Measurements from ENCODE around the gene TGFBR3L. TPM values are rescaled to one million over a fixed set of nuclear protein-coding genes. Genes with fewer than 3 reads are reported as not detected.

The TGFBR3L gene
- total RNA-seq, 1 donor from 2014 or later, result 8.2 TPM

Other genes starting within 250 kb of the TGFBR3L start
- 0.99 TPM for gene RETN, start 245.8 kb upstream of the TGFBR3L start, total RNA-seq
- 0.60 TPM for gene MCEMP1, start 237.7 kb upstream of the TGFBR3L start, total RNA-seq
- 116 TPM for gene TRAPPC5, start 234.0 kb upstream of the TGFBR3L start, total RNA-seq
- gene FCER2, start 212.7 kb upstream of the TGFBR3L start, total RNA-seq, result 0.30 TPM
- 0.71 TPM for gene CLEC4G, start 182.7 kb upstream of the TGFBR3L start, total RNA-seq
- gene CD209, start 167.3 kb upstream of the TGFBR3L start, total RNA-seq, result 7.0 TPM
- gene CLEC4M, start 151.6 kb upstream of the TGFBR3L start, total RNA-seq, result not detected
- gene EVI5L, start 84.6 kb upstream of the TGFBR3L start, total RNA-seq, result 22.9 TPM
- gene PRR36, start 40.4 kb upstream of the TGFBR3L start, total RNA-seq, result not detected
- 0.44 TPM for gene LRRC8E, start 26.3 kb upstream of the TGFBR3L start, total RNA-seq
- 24.2 TPM for gene MAP2K7, start 11.0 kb upstream of the TGFBR3L start, total RNA-seq
- gene SNAPC2, start 5.5 kb downstream of the TGFBR3L start, total RNA-seq, result 9.8 TPM
- gene CTXN1, start 11.3 kb downstream of the TGFBR3L start, total RNA-seq, result 0.22 TPM
- gene TIMM44, start 28.8 kb downstream of the TGFBR3L start, total RNA-seq, result 89.1 TPM
- 50.5 TPM for gene ELAVL1, start 90.8 kb downstream of the TGFBR3L start, total RNA-seq
- gene CCL25, start 137.9 kb downstream of the TGFBR3L start, total RNA-seq, result not detected
- not detected for gene FBN3, start 234.8 kb downstream of the TGFBR3L start, total RNA-seq

All from left ventricle myocardium inferior (tissue), 1 donor.